B cell (primary cell): ENCODE results near the gene SLC22A2. TPM values are rescaled to one million over a fixed set of nuclear protein-coding genes. Genes with fewer than 3 reads are reported as not detected.

Experiments
- ATAC-seq: fragments of 200-7000 bp; cut with Tn5 transposase; one replicate; pipeline ENCODE4 v1.10.0; 2021; ENCODE audit warnings: low read depth, mild to moderate bottlenecking, moderate number of reproducible peaks, moderate library complexity
- CTCF ChIA-PET: fragments of 350-600 bp; sonication (Branson Sonifier 250); formaldehyde crosslinking; loops from one replicate; lab custom pipeline; 2021; ENCODE audit warnings: antibody characterized with exemption, inconsistent platforms; lab: Charles Lee
- POLR2A ChIA-PET: fragments of 350-600 bp; sonication (Branson Sonifier 250); formaldehyde crosslinking; loops from one replicate; lab custom pipeline; 2021; ENCODE audit warnings: antibody characterized with exemption; lab: Charles Lee
- DNase-seq: peaks from one replicate; pipeline ENCODE4 v3.0.0; 2013
- H2AFZ ChIP-seq: 2 replicates; pipeline ENCODE4 v1.6.1; 2012; ENCODE audit warnings: mild to moderate bottlenecking, low read depth, low read length; ENCODE audit not compliant: insufficient read depth, poor library complexity, severe bottlenecking
- H3K27ac ChIP-seq, 2 donors: 1 replicate in 1 of 2; 2 replicates in 1 of 2; pipeline ENCODE4 v1.5.1; 2012 to 2013; ENCODE audit warnings: low read length in 2 of 2, mild to moderate bottlenecking in 2 of 2, moderate library complexity in 1 of 2
- H3K27me3 ChIP-seq, 4 experiments: fragments of 200-600 bp in 1 of 4; sonication (generic) in 1 of 4; replicated peaks in 1 of 4; 1 replicate in 2 of 4; 2 replicates in 2 of 4; pipeline versions ENCODE4 v1.6.1 to v1.7.0; 2013 to 2016; ENCODE audit warnings: low read length in 3 of 4, mild to moderate bottlenecking in 2 of 4, mixed read lengths in 1 of 4, moderate library complexity in 1 of 4; ENCODE audit not compliant: insufficient read depth in 4 of 4, control insufficient read depth in 3 of 4; ENCODE audit errors: control extremely low read depth in 1 of 4
- H3K36me3 ChIP-seq, 2 experiments: replicated peaks in 1 of 2; 1 replicate in 1 of 2; 2 replicates in 1 of 2; pipeline versions ENCODE4 v1.6.1 to v1.7.1; 2013; ENCODE audit warnings: low read length in 1 of 2; ENCODE audit not compliant: insufficient read depth in 2 of 2, control insufficient read depth in 1 of 2; ENCODE audit errors: control extremely low read depth in 1 of 2, extremely low read depth in 1 of 2
- H3K4me1 ChIP-seq, 2 donors: fragments of 200-600 bp in 1 of 2; sonication (generic) in 1 of 2; 1 replicate in 1 of 2; 2 replicates in 1 of 2; pipeline versions ENCODE4 v1.5.1 to v1.6.1; 2013 to 2017; ENCODE audit warnings: low read length in 2 of 2; ENCODE audit not compliant: control insufficient read depth in 2 of 2, insufficient read depth in 2 of 2
- H3K4me2 ChIP-seq: replicated peaks from 2 replicates; pipeline ENCODE3; 2012; ENCODE audit warnings: mild to moderate bottlenecking, low read depth, low read length; ENCODE audit not compliant: poor library complexity, severe bottlenecking
- H3K4me3 ChIP-seq, 5 experiments: fragments of 200-600 bp in 1 of 5; sonication (generic) in 1 of 5; 1 replicate in 3 of 5; 2 replicates in 2 of 5; pipeline versions ENCODE4 v1.5.1 to v1.7.0; 2011 to 2016; ENCODE audit warnings: low read length in 4 of 5, mild to moderate bottlenecking in 4 of 5, low read depth in 2 of 5, control low read depth in 1 of 5, moderate library complexity in 1 of 5; ENCODE audit not compliant: insufficient read depth in 1 of 5; ENCODE audit errors: control extremely low read depth in 1 of 5, extremely low read depth in 1 of 5
- H3K79me2 ChIP-seq: fragments of 200-600 bp; sonication (generic); one replicate; pipeline ENCODE4 v1.6.0; 2016; ENCODE audit warnings: low read length; ENCODE audit not compliant: control insufficient read depth, insufficient read depth
- H3K9ac ChIP-seq: fragments of 200-600 bp; sonication (generic); 2 replicates; pipeline ENCODE4 v1.6.1; 2017; ENCODE audit warnings: mild to moderate bottlenecking, low read length, moderate library complexity
- H3K9me3 ChIP-seq, 3 donors: one replicate each; pipeline versions ENCODE4 v1.6.1 to v1.7.1; 2013; ENCODE audit warnings: low read length in 2 of 3; ENCODE audit not compliant: control insufficient read depth in 2 of 3, insufficient read depth in 1 of 3; ENCODE audit errors: control extremely low read depth in 1 of 3
- H4K20me1 ChIP-seq: 2 replicates; pipeline ENCODE4 v1.6.0; 2012; ENCODE audit warnings: mild to moderate bottlenecking, low read length; ENCODE audit not compliant: insufficient read depth, control insufficient read depth, poor library complexity, severe bottlenecking
- H3K27ac Mint-ChIP-seq: one replicate; pipeline ENCODE4 v1.8.0; 2021; ENCODE audit warnings: mixed read lengths
- H3K27me3 Mint-ChIP-seq: one replicate; pipeline ENCODE4 v1.8.0; 2021; ENCODE audit warnings: mixed read lengths
- H3K4me1 Mint-ChIP-seq: one replicate; pipeline ENCODE4 v1.8.0; 2021; ENCODE audit warnings: mixed read lengths
- H3K4me3 Mint-ChIP-seq: one replicate; pipeline ENCODE4 v1.8.0; 2021; ENCODE audit warnings: mixed read lengths
- H3K9me3 Mint-ChIP-seq: one replicate; pipeline ENCODE4 v1.8.0; 2022; ENCODE audit warnings: mixed read lengths; ENCODE audit not compliant: insufficient read depth
- EZH2 ChIP-seq: IDR thresholded peaks from 2 replicates; pipeline ENCODE4 v1.6.1; 2012; ENCODE audit warnings: borderline replicate concordance, low read depth, mild to moderate bottlenecking, moderate library complexity, low read length; ENCODE audit not compliant: insufficient read depth, poor library complexity, severe bottlenecking
- WGBS: methylation state at CpG from one replicate; pipeline ENCODE4 v1.1.5; 2013; ENCODE audit warnings: missing lambda C conversion rate; ENCODE audit not compliant: insufficient coverage; 5-methylcytosine and 5-hydroxymethylcytosine counted together
- intact Hi-C: fragments of 100-400 bp; cut with micrococcal nuclease; formaldehyde crosslinking; loops from one replicate; pipeline ENCODE4 v1.10.0; 2022
- polyA plus RNA-seq: library from polyadenylated mRNA; depleted of rRNA; stranded (reverse); fragments of >200 nt; gene quantifications from 2 replicates; pipeline ENCODE4 v1.2.3, GENCODE V29; 2012
- total RNA-seq, 2 donors: library from RNA; stranded (reverse); fragments of 120-200 nt in 1 of 2; gene quantifications; 1 replicate in 1 of 2; 2 replicates in 1 of 2; pipeline versions ENCODE4 v1.2.3 to v1.2.4, GENCODE V29; 2013 to 2022
- TF ChIP-seq, protein P1 (sequence below): fragments of 200-600 bp; IDR thresholded peaks from one replicate; pipeline ENCODE4 v1.8.0; 2022; ENCODE audit warnings: antibody characterized with exemption, mild to moderate bottlenecking

The SLC22A2 gene
- total and polyA plus RNA-seq, 2 donors (not counting 1 experiment from before 2014, with no cell fraction given), result not detected

DNA sequence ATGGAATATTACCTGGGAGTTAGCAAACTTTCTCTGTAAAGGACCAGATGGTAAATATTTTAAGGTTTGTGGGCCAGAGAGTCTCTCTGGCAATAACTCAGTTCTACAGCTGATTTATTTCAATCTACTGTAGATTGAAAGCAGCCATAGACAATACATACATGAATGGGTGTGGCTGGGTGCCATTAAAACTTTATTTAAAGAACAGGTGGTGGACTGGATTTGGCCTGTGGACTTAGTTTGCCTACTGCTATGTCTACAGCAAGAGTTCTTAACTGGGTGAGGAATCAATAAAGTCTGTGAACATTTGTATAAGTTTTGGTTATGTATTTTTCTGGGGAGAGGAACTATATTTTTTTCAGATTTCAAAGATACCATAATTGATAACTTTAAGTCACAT, 55.1 kb downstream of the SLC22A2 start:
- H3K4me3 ChIP-seq, result no peak overlapping the region
- TF ChIP-seq, protein P1, sequence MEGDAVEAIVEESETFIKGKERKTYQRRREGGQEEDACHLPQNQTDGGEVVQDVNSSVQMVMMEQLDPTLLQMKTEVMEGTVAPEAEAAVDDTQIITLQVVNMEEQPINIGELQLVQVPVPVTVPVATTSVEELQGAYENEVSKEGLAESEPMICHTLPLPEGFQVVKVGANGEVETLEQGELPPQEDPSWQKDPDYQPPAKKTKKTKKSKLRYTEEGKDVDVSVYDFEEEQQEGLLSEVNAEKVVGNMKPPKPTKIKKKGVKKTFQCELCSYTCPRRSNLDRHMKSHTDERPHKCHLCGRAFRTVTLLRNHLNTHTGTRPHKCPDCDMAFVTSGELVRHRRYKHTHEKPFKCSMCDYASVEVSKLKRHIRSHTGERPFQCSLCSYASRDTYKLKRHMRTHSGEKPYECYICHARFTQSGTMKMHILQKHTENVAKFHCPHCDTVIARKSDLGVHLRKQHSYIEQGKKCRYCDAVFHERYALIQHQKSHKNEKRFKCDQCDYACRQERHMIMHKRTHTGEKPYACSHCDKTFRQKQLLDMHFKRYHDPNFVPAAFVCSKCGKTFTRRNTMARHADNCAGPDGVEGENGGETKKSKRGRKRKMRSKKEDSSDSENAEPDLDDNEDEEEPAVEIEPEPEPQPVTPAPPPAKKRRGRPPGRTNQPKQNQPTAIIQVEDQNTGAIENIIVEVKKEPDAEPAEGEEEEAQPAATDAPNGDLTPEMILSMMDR, result no peak
- no peak for TF ChIP-seq EZH2
- no peaks in the 10 kb centered on the region for H3K36me3 ChIP-seq
- H3K27me3 ChIP-seq, result no peaks in the 10 kb centered on the region
- H2AFZ ChIP-seq, result no peak overlapping the region
- H3K4me1 Mint-ChIP-seq, result no peaks in the 10 kb centered on the region
- no peak overlapping the region for H3K27ac ChIP-seq
- no peaks in the 10 kb centered on the region for H4K20me1 ChIP-seq
- H3K79me2 ChIP-seq, result no peaks in the 10 kb centered on the region
- intact Hi-C loops, result no loop called here
- ChIA-PET CTCF (interaction anchor here (0.5 to 0.6 kb wide), 2 partner anchors 22 to 574 kb away, joined by 3 read pairs; no protein-coding TSS in a partner anchor), POLR2A (no interaction called here)
- H3K27me3 Mint-ChIP-seq, result peaks cover 18% of the 10 kb centered on the region
- no peak overlapping the region for H3K4me3 Mint-ChIP-seq
- no peak overlapping the region for H3K9ac ChIP-seq
- H3K4me2 ChIP-seq, result no peak overlapping the region
- DNase-seq (no peak), ATAC-seq (no peak)
- no peaks in the 10 kb centered on the region for H3K4me1 ChIP-seq
- H3K9me3 Mint-ChIP-seq, result peaks cover 8% of the 10 kb centered on the region
- H3K9me3 ChIP-seq, result peaks cover 0 to 11% (median 4%) of the 10 kb centered on the region in 3 donors
- H3K27ac Mint-ChIP-seq, result no peak overlapping the region

DNA sequence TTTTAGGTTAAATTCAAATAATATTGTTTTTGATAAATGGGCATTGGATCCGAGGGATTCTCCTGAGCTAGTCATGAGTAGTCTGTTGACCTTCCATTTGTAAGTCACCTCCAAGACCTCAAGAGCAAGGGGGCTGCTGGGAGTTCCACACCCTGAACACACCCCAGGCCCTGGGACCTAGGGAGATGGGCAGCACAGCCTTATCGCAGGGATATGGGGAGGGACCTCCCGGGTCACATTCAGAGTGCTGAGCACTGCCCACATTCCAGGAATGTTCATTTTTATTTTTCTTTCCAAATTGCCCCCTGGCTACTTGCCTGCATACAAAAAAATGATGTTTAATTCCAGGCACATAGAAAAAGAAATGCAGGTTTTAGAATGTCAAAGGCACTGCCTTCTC, 55.5 kb downstream of the SLC22A2 start:
- peaks cover 6% of the 10 kb centered on the region for H3K9me3 Mint-ChIP-seq
- Histone ChIP-seq H3K4me2 (no peak overlapping the region), H3K36me3 (no peaks in the 10 kb centered on the region), H3K4me3 (no peak overlapping the region), H3K27me3 (no peaks in the 10 kb centered on the region), H2AFZ (no peak overlapping the region), H3K9me3 (peaks cover 0 to 11% (median 4%) of the 10 kb centered on the region in 3 donors), H3K79me2 (no peaks in the 10 kb centered on the region), H3K9ac (no peak overlapping the region), H4K20me1 (no peaks in the 10 kb centered on the region), H3K4me1 (no peaks in the 10 kb centered on the region), H3K27ac (no peak overlapping the region)
- no peaks in the 10 kb centered on the region for H3K4me1 Mint-ChIP-seq
- WGBS, result no CpG with 5 or more reads among the region's 3 CpGs
- TF ChIP-seq EZH2, result no peak
- TF ChIP-seq, protein P1, result no peak
- intact Hi-C loops, result no loop called here
- DNase-seq (no peak), ATAC-seq (no peak)
- ChIA-PET CTCF (interaction anchor here (0.5 to 0.6 kb wide), 2 partner anchors 22 to 573 kb away, joined by 3 read pairs; no protein-coding TSS in a partner anchor), POLR2A (no interaction called here)
- no peak overlapping the region for H3K27ac Mint-ChIP-seq
- no peak overlapping the region for H3K4me3 Mint-ChIP-seq
- H3K27me3 Mint-ChIP-seq, result peaks cover 18% of the 10 kb centered on the region
